Measurements from ENCODE around the gene TMEM185A. TPM values are rescaled to one million over a fixed set of nuclear protein-coding genes. Genes with fewer than 3 reads are reported as not detected.
A peak's percentile ranks its signal among the peaks of the same experiment; 100 is the strongest.
"Not testable (repeated sequence)": the region's sequence is repeated elsewhere in the genome, so short reads cannot be mapped to it uniquely, and the experiment has no call there.

Gene TMEM185A
- total RNA-seq, 1 experiment from 2014 or later, result 34.2 TPM

DNA sequence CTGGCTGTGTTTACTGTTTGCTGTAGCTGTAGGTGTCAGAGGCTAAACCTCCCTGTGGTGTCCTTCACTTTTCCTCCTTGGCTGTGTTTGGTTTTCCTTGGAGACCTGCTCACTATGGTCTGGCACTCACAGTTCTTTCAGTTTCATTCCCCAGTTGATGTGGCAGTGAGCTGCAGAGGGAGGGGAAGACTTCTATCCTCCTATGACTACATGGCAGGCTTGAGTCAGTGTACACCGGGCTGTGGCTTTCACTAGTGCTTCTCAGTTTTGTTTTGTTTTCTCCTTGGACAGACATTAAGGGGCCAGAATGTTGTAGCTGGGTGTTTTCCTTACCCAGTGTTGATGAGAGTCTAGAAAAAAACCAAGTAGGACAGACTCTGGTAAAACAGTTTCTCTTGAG lies 58.1 kb downstream of the TMEM185A start:
- not testable (repeated sequence) for H3K36me3 ChIP-seq (ENCODE audit: insufficient read depth, low read length); H2AFZ ChIP-seq (ENCODE audit: low read length)

DNA sequence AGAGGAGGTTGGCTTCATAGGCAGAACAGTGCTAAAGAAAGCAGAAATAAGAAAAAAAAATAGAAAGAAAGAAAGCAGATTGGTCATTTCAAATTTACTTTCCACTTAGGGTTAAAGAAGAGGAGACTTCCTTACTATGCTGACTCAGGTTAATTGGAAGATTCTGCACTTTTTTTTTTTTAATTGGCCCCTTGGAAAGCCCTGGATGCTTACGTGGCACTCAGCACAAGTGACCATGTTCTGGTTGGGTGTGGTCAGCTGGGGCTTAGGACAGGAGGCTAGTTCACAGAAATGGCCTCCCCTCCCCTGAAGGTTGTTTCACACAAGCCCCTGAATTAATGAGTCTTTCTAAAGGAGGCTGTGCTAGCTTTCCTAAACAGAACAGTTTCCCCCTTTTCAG lies 58.8 kb downstream of the TMEM185A start:
- DNase-seq, result peak; percentile 6
- H3K9me2 ChIP-seq (replicated peaks; ENCODE audit: insufficient read depth, low read length), result no peaks in the 10 kb centered on the region
- H3K9me3 ChIP-seq (ENCODE audit: low read length), result no peaks in the 10 kb centered on the region
- H3K4me1 ChIP-seq (ENCODE audit: low read length), result no peaks in the 10 kb centered on the region
- H3K4me2 ChIP-seq (ENCODE audit: low read depth, low read length, poor library complexity, severe bottlenecking), result no peak overlapping the region
- no peaks in the 10 kb centered on the region for H3K27me3 ChIP-seq (ENCODE audit: low read length)
- no peak overlapping the region for H3K4me3 ChIP-seq (ENCODE audit: low read length)
- H2AFZ ChIP-seq (ENCODE audit: low read length), result no peak overlapping the region
- no peaks in the 10 kb centered on the region for H4K20me1 ChIP-seq (ENCODE audit: insufficient read depth, low read depth, low read length)
- no peak overlapping the region for H3K27ac ChIP-seq (ENCODE audit: low read length)
- H3K79me2 ChIP-seq (ENCODE audit: low read length), result no peaks in the 10 kb centered on the region
- no peaks in the 10 kb centered on the region for H3K36me3 ChIP-seq (ENCODE audit: insufficient read depth, low read length)
- no peak overlapping the region for H3K9ac ChIP-seq (ENCODE audit: low read length)

More for the DNA sequence above, 58.1 kb downstream of the TMEM185A start:
- not testable (repeated sequence) for H3K27me3 ChIP-seq (ENCODE audit: low read length); H3K9ac ChIP-seq (ENCODE audit: low read length); H3K4me1 ChIP-seq (ENCODE audit: low read length); H3K27ac ChIP-seq (ENCODE audit: low read length); DNase-seq; H3K4me3 ChIP-seq (ENCODE audit: low read length); H3K9me3 ChIP-seq (ENCODE audit: low read length); H3K79me2 ChIP-seq (ENCODE audit: low read length); H3K4me2 ChIP-seq (ENCODE audit: low read depth, low read length, poor library complexity, severe bottlenecking); H4K20me1 ChIP-seq (ENCODE audit: insufficient read depth, low read depth, low read length); H3K9me2 ChIP-seq (replicated peaks; ENCODE audit: insufficient read depth, low read length)

DNA sequence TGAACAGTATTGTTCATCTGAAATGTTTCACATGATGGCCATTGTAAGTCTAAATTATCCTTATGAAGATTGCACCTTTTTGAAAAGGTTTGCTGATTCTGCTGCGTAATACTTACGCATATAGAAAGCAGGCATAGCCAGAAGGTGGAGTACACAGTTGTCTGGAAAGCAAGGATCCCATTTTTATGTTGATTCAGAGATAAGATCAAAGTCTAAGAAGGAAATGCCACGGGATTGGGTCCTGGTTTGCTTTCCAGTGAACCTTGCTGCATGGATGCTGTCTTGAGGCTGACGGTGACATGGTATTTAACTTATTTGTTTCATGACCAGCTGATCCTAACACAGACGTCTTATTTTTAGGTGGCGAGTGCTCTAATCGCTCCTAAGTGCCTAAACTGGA lies 59.8 kb downstream of the TMEM185A start:
- H3K4me2 ChIP-seq (ENCODE audit: low read depth, low read length, poor library complexity, severe bottlenecking), result no peak overlapping the region
- peak; percentile 14 for DNase-seq
- no peak overlapping the region for H3K9ac ChIP-seq (ENCODE audit: low read length)
- no peaks in the 10 kb centered on the region for H3K9me3 ChIP-seq (ENCODE audit: low read length)
- H3K27me3 ChIP-seq (ENCODE audit: low read length), result no peaks in the 10 kb centered on the region
- H3K36me3 ChIP-seq (ENCODE audit: insufficient read depth, low read length), result no peaks in the 10 kb centered on the region
- no peak overlapping the region for H2AFZ ChIP-seq (ENCODE audit: low read length)
- H3K9me2 ChIP-seq (replicated peaks; ENCODE audit: insufficient read depth, low read length), result no peaks in the 10 kb centered on the region
- H3K4me3 ChIP-seq (ENCODE audit: low read length), result no peak overlapping the region
- H3K4me1 ChIP-seq (ENCODE audit: low read length), result no peaks in the 10 kb centered on the region
- no peaks in the 10 kb centered on the region for H3K79me2 ChIP-seq (ENCODE audit: low read length)
- no peak overlapping the region for H3K27ac ChIP-seq (ENCODE audit: low read length)
- H4K20me1 ChIP-seq (ENCODE audit: insufficient read depth, low read depth, low read length), result no peaks in the 10 kb centered on the region

DNA sequence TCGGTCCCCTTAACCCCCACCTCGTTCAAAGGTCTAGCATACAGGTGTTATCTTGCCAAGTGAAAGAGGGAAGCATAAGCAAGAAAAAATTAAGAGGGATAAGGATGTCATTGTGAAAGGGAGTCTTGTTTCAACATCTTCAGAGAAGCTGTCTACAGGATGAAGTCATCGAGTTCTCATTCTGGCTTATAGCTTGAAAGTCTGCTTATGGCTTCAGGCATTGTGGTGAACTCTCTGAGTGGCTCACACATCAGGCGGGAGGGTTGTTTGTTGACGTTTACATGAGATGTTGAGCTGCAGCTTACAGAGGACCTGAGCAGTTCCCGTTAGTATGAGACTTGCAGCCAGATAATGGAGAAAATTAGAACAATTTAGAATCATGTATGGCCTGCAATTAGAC lies 60.9 kb downstream of the TMEM185A start:
- Histone ChIP-seq H3K27me3 (ENCODE audit: low read length) (no peaks in the 10 kb centered on the region), H3K4me2 (ENCODE audit: low read depth, low read length, poor library complexity, severe bottlenecking) (no peak overlapping the region), H3K9me3 (ENCODE audit: low read length) (no peaks in the 10 kb centered on the region), H3K27ac (ENCODE audit: low read length) (no peak overlapping the region), H4K20me1 (ENCODE audit: insufficient read depth, low read depth, low read length) (no peaks in the 10 kb centered on the region), H3K9me2 (replicated peaks; ENCODE audit: insufficient read depth, low read length) (no peaks in the 10 kb centered on the region), H2AFZ (ENCODE audit: low read length) (no peak overlapping the region), H3K4me3 (ENCODE audit: low read length) (no peak overlapping the region), H3K4me1 (ENCODE audit: low read length) (no peaks in the 10 kb centered on the region), H3K79me2 (ENCODE audit: low read length) (no peaks in the 10 kb centered on the region), H3K9ac (ENCODE audit: low read length) (no peak overlapping the region), H3K36me3 (ENCODE audit: insufficient read depth, low read length) (no peaks in the 10 kb centered on the region)
- peak; percentile 25 for DNase-seq

DNA sequence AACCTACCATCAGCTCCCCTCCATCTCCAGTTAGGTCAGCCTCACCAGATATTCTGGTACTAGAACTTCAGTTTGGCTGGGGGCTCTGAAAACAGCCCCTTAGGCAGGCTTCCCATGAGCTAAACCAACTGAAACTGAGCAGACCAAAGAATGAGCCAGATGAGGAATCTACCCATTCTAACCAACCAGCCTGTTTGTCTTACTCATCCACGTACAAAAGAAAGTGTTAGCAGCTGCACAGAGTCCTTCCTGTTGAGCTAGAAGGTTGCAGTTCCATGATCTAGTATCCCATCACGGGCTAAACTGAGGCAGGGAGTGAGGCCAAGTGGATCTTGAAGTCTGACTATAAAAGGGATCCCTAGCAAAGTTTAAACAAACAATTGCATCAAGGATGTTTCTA lies 61.8 kb downstream of the TMEM185A start:
- DNase-seq, result peak; percentile 28
- no peak overlapping the region for H2AFZ ChIP-seq (ENCODE audit: low read length)
- no peak overlapping the region for H3K4me2 ChIP-seq (ENCODE audit: low read depth, low read length, poor library complexity, severe bottlenecking)
- H3K36me3 ChIP-seq (ENCODE audit: insufficient read depth, low read length), result no peaks in the 10 kb centered on the region
- no peaks in the 10 kb centered on the region for H3K9me3 ChIP-seq (ENCODE audit: low read length)
- no peaks in the 10 kb centered on the region for H3K9me2 ChIP-seq (replicated peaks; ENCODE audit: insufficient read depth, low read length)
- H4K20me1 ChIP-seq (ENCODE audit: insufficient read depth, low read depth, low read length), result no peaks in the 10 kb centered on the region
- H3K27ac ChIP-seq (ENCODE audit: low read length), result no peak overlapping the region
- no peaks in the 10 kb centered on the region for H3K27me3 ChIP-seq (ENCODE audit: low read length)
- H3K79me2 ChIP-seq (ENCODE audit: low read length), result no peaks in the 10 kb centered on the region
- no peaks in the 10 kb centered on the region for H3K4me1 ChIP-seq (ENCODE audit: low read length)
- no peak overlapping the region for H3K9ac ChIP-seq (ENCODE audit: low read length)
- H3K4me3 ChIP-seq (ENCODE audit: low read length), result no peak overlapping the region

DNA sequence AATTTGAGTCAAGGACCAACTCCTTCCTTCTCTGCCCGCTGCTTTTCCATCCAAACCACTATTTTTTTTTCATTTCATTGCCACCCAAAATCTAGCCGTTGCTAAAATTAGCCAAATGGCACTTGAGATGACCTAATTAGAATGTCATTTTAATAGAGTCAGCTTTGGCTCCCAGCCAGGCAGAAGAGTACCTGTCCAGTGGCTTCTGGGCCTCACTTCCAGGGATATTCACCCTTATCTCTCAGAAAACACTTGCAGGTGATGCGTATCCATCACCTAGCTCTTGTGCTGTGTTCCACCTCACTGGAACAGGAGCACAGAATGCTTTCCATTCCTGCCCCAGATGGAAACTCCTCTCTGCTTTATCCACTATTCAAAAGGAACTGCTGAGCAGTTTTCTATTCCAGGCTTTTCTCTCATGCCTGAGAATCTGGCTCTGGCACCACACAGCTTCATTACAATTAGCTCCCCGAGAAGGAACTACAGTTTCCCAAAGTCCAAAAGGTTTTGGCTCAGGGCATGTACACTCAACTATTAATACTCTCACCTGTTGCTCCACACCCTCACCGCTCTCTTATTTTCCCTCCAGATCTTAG lies 62.8 kb downstream of the TMEM185A start:
- Histone ChIP-seq H4K20me1 (ENCODE audit: insufficient read depth, low read depth, low read length) (no peaks in the 10 kb centered on the region), H3K27ac (ENCODE audit: low read length) (no peak overlapping the region), H2AFZ (ENCODE audit: low read length) (no peak overlapping the region), H3K27me3 (ENCODE audit: low read length) (no peaks in the 10 kb centered on the region), H3K9me3 (ENCODE audit: low read length) (no peaks in the 10 kb centered on the region), H3K79me2 (ENCODE audit: low read length) (no peaks in the 10 kb centered on the region), H3K4me2 (ENCODE audit: low read depth, low read length, poor library complexity, severe bottlenecking) (no peak overlapping the region), H3K4me1 (ENCODE audit: low read length) (no peaks in the 10 kb centered on the region), H3K4me3 (ENCODE audit: low read length) (no peak overlapping the region), H3K9me2 (replicated peaks; ENCODE audit: insufficient read depth, low read length) (no peaks in the 10 kb centered on the region), H3K9ac (ENCODE audit: low read length) (no peak overlapping the region), H3K36me3 (ENCODE audit: insufficient read depth, low read length) (no peaks in the 10 kb centered on the region)
- peak; percentile 20 for DNase-seq

DNA sequence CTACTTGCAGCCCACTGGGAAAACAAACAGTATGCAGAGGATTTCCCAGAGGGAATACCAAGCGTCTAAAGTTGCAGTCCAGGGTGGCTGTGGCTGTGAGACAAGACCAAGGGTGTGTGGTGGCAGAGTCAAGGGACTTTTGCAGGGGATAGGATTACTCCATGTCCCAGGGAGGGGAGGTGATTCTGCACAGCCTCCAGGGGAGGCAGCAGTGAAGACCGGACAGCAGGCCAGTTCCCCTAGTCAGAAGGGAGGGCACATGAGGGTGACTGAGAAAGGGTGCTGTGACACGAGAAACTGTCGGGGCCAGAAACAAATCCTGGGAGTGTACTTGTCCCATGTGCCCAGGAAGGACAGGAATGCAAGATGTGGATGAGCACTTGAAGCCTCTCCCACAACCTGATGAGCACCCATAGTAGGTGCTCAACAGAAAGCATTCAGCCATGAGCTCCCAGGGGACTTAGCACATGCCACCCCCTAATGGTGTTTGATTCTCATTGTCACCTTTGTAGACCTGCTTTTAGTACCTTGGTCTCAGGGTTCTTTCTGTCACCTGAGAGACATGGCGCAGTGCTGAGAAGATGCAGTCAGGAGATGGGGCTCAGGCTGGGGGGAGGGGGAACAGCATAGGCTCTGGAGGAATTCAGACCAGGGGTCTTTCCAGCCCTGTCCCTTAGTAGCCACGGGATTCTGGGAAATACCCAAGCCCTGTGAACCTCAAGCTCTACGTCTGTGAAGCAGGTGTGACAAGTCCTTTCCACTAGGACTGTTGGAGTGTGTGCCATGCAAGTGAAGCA lies 63.8 kb downstream of the TMEM185A start:
- peak; percentile 29 for DNase-seq
- Histone ChIP-seq H3K36me3 (ENCODE audit: insufficient read depth, low read length) (no peaks in the 10 kb centered on the region), H2AFZ (ENCODE audit: low read length) (no peak overlapping the region), H3K9ac (ENCODE audit: low read length) (no peak overlapping the region), H3K4me2 (ENCODE audit: low read depth, low read length, poor library complexity, severe bottlenecking) (no peak overlapping the region), H3K4me3 (ENCODE audit: low read length) (no peak overlapping the region), H3K27ac (ENCODE audit: low read length) (no peak overlapping the region), H4K20me1 (ENCODE audit: insufficient read depth, low read depth, low read length) (no peaks in the 10 kb centered on the region), H3K9me3 (ENCODE audit: low read length) (no peaks in the 10 kb centered on the region), H3K27me3 (ENCODE audit: low read length) (no peaks in the 10 kb centered on the region), H3K4me1 (ENCODE audit: low read length) (no peaks in the 10 kb centered on the region), H3K79me2 (ENCODE audit: low read length) (no peaks in the 10 kb centered on the region), H3K9me2 (replicated peaks; ENCODE audit: insufficient read depth, low read length) (no peaks in the 10 kb centered on the region)

DNA sequence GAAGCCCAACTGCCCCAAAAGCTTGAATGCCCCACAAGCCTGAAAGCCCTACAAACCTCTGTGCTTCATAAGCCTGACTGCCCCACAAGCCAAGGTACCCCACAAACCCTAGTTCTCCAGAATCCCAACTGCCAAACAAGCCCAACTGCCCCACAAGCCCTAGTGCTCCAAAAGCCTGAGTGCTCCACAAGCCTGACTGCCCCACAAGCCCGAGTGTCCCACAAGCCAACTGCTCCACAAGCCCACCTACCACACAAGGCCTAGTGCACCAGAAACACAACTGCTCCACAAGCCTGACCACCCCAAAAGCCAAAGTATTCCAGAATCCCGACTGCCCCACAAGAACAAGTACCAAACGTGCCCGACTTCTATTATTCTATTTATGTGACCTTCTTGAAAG lies 68.2 kb downstream of the TMEM185A start:
- H3K79me2 ChIP-seq (ENCODE audit: low read length), result no peaks in the 10 kb centered on the region
- H3K9me3 ChIP-seq (ENCODE audit: low read length), result no peaks in the 10 kb centered on the region
- no peak overlapping the region for H3K9ac ChIP-seq (ENCODE audit: low read length)
- DNase-seq, result peak; percentile 16
- H3K4me3 ChIP-seq (ENCODE audit: low read length), result no peak overlapping the region
- H4K20me1 ChIP-seq (ENCODE audit: insufficient read depth, low read depth, low read length), result no peaks in the 10 kb centered on the region
- no peaks in the 10 kb centered on the region for H3K27me3 ChIP-seq (ENCODE audit: low read length)
- no peak overlapping the region for H2AFZ ChIP-seq (ENCODE audit: low read length)
- H3K36me3 ChIP-seq (ENCODE audit: insufficient read depth, low read length), result no peaks in the 10 kb centered on the region
- H3K9me2 ChIP-seq (replicated peaks; ENCODE audit: insufficient read depth, low read length), result no peaks in the 10 kb centered on the region
- H3K4me1 ChIP-seq (ENCODE audit: low read length), result no peaks in the 10 kb centered on the region
- no peak overlapping the region for H3K27ac ChIP-seq (ENCODE audit: low read length)
- H3K4me2 ChIP-seq (ENCODE audit: low read depth, low read length, poor library complexity, severe bottlenecking), result no peak overlapping the region

Data from Karpas-422 (cell line).